ENCODE data around the gene MGAT5B. TPM values are rescaled to one million over a fixed set of nuclear protein-coding genes. Genes with fewer than 3 reads are reported as not detected.
A peak's percentile ranks its signal among the peaks of the same experiment; 100 is the strongest.

The MGAT5B gene
- total RNA-seq, 1 experiment from 2014 or later = 4.4 TPM

DNA sequence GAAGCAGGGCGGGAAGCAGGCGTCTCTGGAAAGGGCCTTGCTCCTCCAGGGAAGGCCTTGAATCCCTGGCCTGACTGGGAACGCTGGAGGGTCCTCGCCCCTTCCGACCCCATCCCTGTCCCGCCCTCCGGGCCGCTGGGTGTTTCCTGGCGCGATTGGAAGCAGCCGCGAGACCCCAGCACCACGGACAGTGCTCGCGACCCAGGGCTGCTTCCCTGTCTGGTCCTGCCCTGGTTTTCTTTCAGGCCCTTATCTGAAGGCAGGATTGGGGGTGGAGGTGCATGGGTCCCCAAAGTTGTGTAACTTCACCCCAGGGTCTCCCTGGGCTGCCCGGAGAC is 2.1 kb downstream of the MGAT5B start:
- Histone ChIP-seq H3K4me3 (replicated peaks in 1 of 2; ENCODE audit: low read depth in 1 of 2, low read length in 2 of 2) (no peak overlapping the region), H3K27me3 (ENCODE audit: insufficient read depth, low read length) (no peaks in the 10 kb centered on the region), H3K36me3 (ENCODE audit: control insufficient read depth in 1 of 2, insufficient read depth in 2 of 2, low read length in 2 of 2) (no peaks in the 10 kb centered on the region), H3K27ac (ENCODE audit: low read depth, low read length) (no peak overlapping the region), H2AFZ (ENCODE audit: low read depth, low read length, poor library complexity, severe bottlenecking) (no peak overlapping the region), H3K9ac (ENCODE audit: low read length) (no peak overlapping the region), H3K9me2 (ENCODE audit: insufficient read depth) (no peaks in the 10 kb centered on the region), H3K79me2 (ENCODE audit: insufficient read depth, low read length) (no peaks in the 10 kb centered on the region), H3K4me1 (ENCODE audit: control insufficient read depth in 1 of 2, insufficient read depth in 2 of 2, low read length in 2 of 2) (peaks cover 35 to 54% of the 10 kb centered on the region in 2 experiments), H3K9me3 (ENCODE audit: control insufficient read depth in 1 of 2, insufficient read depth in 1 of 2, low read depth in 1 of 2, low read length in 2 of 2) (peaks cover 0 to 8% of the 10 kb centered on the region in 2 experiments; a peak in 1 of 4 replicates), H3K4me2 (ENCODE audit: low read length) (no peak overlapping the region; the same call in 1 of the 2 replicates), H4K20me1 (ENCODE audit: insufficient read depth) (no peaks in the 10 kb centered on the region)
- ChIA-PET RAD21 (ENCODE audit: low non-redundant PET in 1 of 2, low total read pairs in 2 of 2, uncharacterized antibody in 2 of 2, unreplicated experiment in 2 of 2) (no interaction called here), CTCF (interaction anchor here (1.4 to 2.6 kb wide), 2 partner anchors 9 to 186 kb away, joined by 3 to 24 read pairs; no protein-coding TSS in a partner anchor), POLR2A (no interaction called here)
- intact Hi-C loops (cut with micrococcal nuclease) = loop anchor here (5.0 kb wide), 1 partner anchor 377 kb away; no protein-coding TSS in a partner anchor
- BruUV-seq (replicated peaks) = no TSS peak
- DNase-seq (ENCODE audit: low read depth, low spot score) (no peak), ATAC-seq (no peak)
- TF ChIP-seq JUND (IDR thresholded peaks at IDR 0.05) = no peak
- TF ChIP-seq, protein P1, sequence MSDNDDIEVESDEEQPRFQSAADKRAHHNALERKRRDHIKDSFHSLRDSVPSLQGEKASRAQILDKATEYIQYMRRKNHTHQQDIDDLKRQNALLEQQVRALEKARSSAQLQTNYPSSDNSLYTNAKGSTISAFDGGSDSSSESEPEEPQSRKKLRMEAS (IDR thresholded peaks at IDR 0.05) = no peak
- TF ChIP-seq, protein P2, sequence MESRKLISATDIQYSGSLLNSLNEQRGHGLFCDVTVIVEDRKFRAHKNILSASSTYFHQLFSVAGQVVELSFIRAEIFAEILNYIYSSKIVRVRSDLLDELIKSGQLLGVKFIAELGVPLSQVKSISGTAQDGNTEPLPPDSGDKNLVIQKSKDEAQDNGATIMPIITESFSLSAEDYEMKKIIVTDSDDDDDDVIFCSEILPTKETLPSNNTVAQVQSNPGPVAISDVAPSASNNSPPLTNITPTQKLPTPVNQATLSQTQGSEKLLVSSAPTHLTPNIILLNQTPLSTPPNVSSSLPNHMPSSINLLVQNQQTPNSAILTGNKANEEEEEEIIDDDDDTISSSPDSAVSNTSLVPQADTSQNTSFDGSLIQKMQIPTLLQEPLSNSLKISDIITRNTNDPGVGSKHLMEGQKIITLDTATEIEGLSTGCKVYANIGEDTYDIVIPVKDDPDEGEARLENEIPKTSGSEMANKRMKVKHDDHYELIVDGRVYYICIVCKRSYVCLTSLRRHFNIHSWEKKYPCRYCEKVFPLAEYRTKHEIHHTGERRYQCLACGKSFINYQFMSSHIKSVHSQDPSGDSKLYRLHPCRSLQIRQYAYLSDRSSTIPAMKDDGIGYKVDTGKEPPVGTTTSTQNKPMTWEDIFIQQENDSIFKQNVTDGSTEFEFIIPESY (IDR thresholded peaks at IDR 0.05; ENCODE audit: extremely low read depth, insufficient replicate concordance, low read length) = no peak

DNA sequence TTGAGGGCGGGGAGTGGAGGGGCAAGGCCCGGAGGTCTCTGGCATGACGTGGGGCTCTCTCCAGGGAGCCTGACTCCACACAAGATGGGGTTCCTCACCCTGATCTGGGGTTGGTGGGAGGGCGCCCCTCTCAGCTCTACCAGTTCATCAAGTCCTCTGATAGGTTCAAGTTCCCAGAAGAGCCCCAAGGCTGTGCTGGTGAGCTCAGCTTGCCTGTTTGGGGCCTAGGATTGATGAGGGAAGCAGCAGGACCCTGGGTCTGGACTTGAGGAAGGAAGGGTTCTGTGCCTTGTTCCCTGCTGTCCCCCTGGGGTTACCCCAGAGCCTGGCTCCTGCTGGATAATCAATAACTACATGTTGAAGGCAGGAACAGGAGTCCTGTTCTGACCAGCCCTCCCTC is 3.5 kb downstream of the MGAT5B start:
- Histone ChIP-seq H3K4me2 (ENCODE audit: low read length) (peak overlapping the region; percentile 66), H3K9ac (ENCODE audit: low read length) (0 out of 2 replicates have a peak overlapping the region, but pooled peaks have one; percentile 10), H3K27me3 (ENCODE audit: insufficient read depth, low read length) (no peaks in the 10 kb centered on the region), H3K9me3 (ENCODE audit: control insufficient read depth in 1 of 2, insufficient read depth in 1 of 2, low read depth in 1 of 2, low read length in 2 of 2) (peaks cover 5 to 8% of the 10 kb centered on the region in 2 experiments; a peak in 2 of 4 replicates), H3K36me3 (ENCODE audit: control insufficient read depth in 1 of 2, insufficient read depth in 2 of 2, low read length in 2 of 2) (no peaks in the 10 kb centered on the region), H3K4me1 (ENCODE audit: control insufficient read depth in 1 of 2, insufficient read depth in 2 of 2, low read length in 2 of 2) (peaks cover 35 to 54% of the 10 kb centered on the region in 2 experiments), H3K27ac (ENCODE audit: low read depth, low read length) (peak overlapping the region; percentile 49), H2AFZ (ENCODE audit: low read depth, low read length, poor library complexity, severe bottlenecking) (no peak overlapping the region), H4K20me1 (ENCODE audit: insufficient read depth) (no peaks in the 10 kb centered on the region), H3K79me2 (ENCODE audit: insufficient read depth, low read length) (no peaks in the 10 kb centered on the region), H3K9me2 (ENCODE audit: insufficient read depth) (no peaks in the 10 kb centered on the region), H3K4me3 (replicated peaks in 1 of 2; ENCODE audit: low read depth in 1 of 2, low read length in 2 of 2) (no peak overlapping the region)
- RAD21 ChIA-PET (ENCODE audit: low non-redundant PET in 1 of 2, low total read pairs in 2 of 2, uncharacterized antibody in 2 of 2, unreplicated experiment in 2 of 2) = interaction anchor here in 1 of 2 experiments (0.7 to 1.2 kb wide), 2 partner anchors 166 to 185 kb away, joined by 4 to 9 read pairs; no protein-coding TSS in a partner anchor
- ATAC-seq (no peak), DNase-seq (ENCODE audit: low read depth, low spot score) (no peak)
- BruUV-seq (replicated peaks) = no TSS peak
- intact Hi-C loops (cut with micrococcal nuclease) = loop anchor here (5.0 kb wide), 1 partner anchor 376 kb away; no protein-coding TSS in a partner anchor
- CTCF ChIA-PET = interaction anchor here (0.7 to 2.6 kb wide), 9 partner anchors 8 to 383 kb away, joined by 3 to 24 read pairs (median 4); no protein-coding TSS in a partner anchor
- TF ChIP-seq TCF7L2 (IDR thresholded peaks at IDR 0.05; ENCODE audit: borderline replicate concordance, extremely low read depth, insufficient read depth, insufficient read length) (no peak), EGR1 (IDR thresholded peaks at IDR 0.05; ENCODE audit: low read depth) (no peak), SRF (IDR thresholded peaks at IDR 0.05; ENCODE audit: low read depth) (no peak), POLR2AphosphoS5 (IDR thresholded peaks at IDR 0.05; ENCODE audit: low read depth, low read length) (no peak)
- TF ChIP-seq, protein P2 (IDR thresholded peaks at IDR 0.05; ENCODE audit: extremely low read depth, insufficient replicate concordance, low read length) = no peak
- TF ChIP-seq, protein P1 (IDR thresholded peaks at IDR 0.05) = no peak
- POLR2A ChIA-PET = interaction anchor here (1.0 kb wide), 1 partner anchor 385 kb away, joined by 3 read pairs; no protein-coding TSS in a partner anchor
